HG03521 (cell line): ENCODE data around the gene ADAR.
"Not testable (repeated sequence)": the region's sequence is repeated elsewhere in the genome, so short reads cannot be mapped to it uniquely, and the experiment has no call there.

Experiments
- ATAC-seq: cut with Tn5 transposase; IDR thresholded peaks from one replicate; pipeline ENCODE4 v1.9.1; 2021; ENCODE audit warnings: mild to moderate bottlenecking, moderate library complexity; ENCODE audit not compliant: unreplicated experiment

The ADAR gene

GRCh38 chr1:154607609-154608396, at the start of gene ADAR:
Gene ADAR (minus strand): TSS chr1:154608186. CDS start chr1:154608006, 180 bp downstream.
- peak; percentile 72 for ATAC-seq

- ATAC-seq, result no peak
Measured at GRCh38 chr1:154657556-154657955, 49.6 kb upstream of the ADAR start.

- ATAC-seq, result no peak
Measured at GRCh38 chr1:154652893-154653292, 44.9 kb upstream of the ADAR start.

- ATAC-seq, result not testable (repeated sequence)
Measured at GRCh38 chr1:154644724-154645123, 36.7 kb upstream of the ADAR start.

- ATAC-seq, result no peak
Measured at GRCh38 chr1:154641534-154641933, 33.5 kb upstream of the ADAR start.

GRCh38 chr1:154639876-154640275, 31.9 kb upstream of the ADAR start:
- ATAC-seq, result no peak

- ATAC-seq, result no peak
Measured at GRCh38 chr1:154635171-154635570, 27.2 kb upstream of the ADAR start.

GRCh38 chr1:154629675-154630073, 21.7 kb upstream of the ADAR start:
- ATAC-seq, result no peak

GRCh38 chr1:154629061-154629674, 21.2 kb upstream of the ADAR start:
- no peak for ATAC-seq

GRCh38 chr1:154628121-154628405, 20.1 kb upstream of the ADAR start:
- peak; percentile 15 for ATAC-seq

GRCh38 chr1:154627257-154628120, 19.5 kb upstream of the ADAR start:
- peak; percentile 58 for ATAC-seq

- ATAC-seq, result no peak
Measured at GRCh38 chr1:154626456-154627256, 18.7 kb upstream of the ADAR start.

GRCh38 chr1:154624746-154625643, 17.0 kb upstream of the ADAR start:
- no peak for ATAC-seq

- no peak for ATAC-seq
Measured at GRCh38 chr1:154623358-154623757, 15.4 kb upstream of the ADAR start.

GRCh38 chr1:154622503-154623039, 14.6 kb upstream of the ADAR start:
- no peak for ATAC-seq

GRCh38 chr1:154621875-154622274, 13.9 kb upstream of the ADAR start:
- ATAC-seq, result no peak

- ATAC-seq, result no peak
Measured at GRCh38 chr1:154620751-154621150, 12.8 kb upstream of the ADAR start.

GRCh38 chr1:154619181-154619948, 11.4 kb upstream of the ADAR start:
- ATAC-seq, result no peak
